HG02571 (cell line): ENCODE data around the gene MBP.
"Not testable (repeated sequence)": the region's sequence is repeated elsewhere in the genome, so short reads cannot be mapped to it uniquely, and the experiment has no call there.

Experiments used
- ATAC-seq: cut with Tn5 transposase; IDR thresholded peaks from one replicate; pipeline ENCODE4 v1.9.1; 2021; ENCODE audit warnings: mild to moderate bottlenecking, moderate library complexity; ENCODE audit not compliant: unreplicated experiment

The MBP gene

GRCh38 chr18:76980663-76981395, 151.8 kb downstream of the MBP start:
- no peak for ATAC-seq

GRCh38 chr18:76979906-76980305, 152.7 kb downstream of the MBP start:
- ATAC-seq, result no peak

GRCh38 chr18:76979111-76979751, 153.4 kb downstream of the MBP start:
- no peak for ATAC-seq

- no peak for ATAC-seq
Observed at GRCh38 chr18:76978616-76979015, 154.0 kb downstream of the MBP start.

- ATAC-seq, result no peak
Observed at GRCh38 chr18:76977684-76978232, 154.8 kb downstream of the MBP start.

DNA sequence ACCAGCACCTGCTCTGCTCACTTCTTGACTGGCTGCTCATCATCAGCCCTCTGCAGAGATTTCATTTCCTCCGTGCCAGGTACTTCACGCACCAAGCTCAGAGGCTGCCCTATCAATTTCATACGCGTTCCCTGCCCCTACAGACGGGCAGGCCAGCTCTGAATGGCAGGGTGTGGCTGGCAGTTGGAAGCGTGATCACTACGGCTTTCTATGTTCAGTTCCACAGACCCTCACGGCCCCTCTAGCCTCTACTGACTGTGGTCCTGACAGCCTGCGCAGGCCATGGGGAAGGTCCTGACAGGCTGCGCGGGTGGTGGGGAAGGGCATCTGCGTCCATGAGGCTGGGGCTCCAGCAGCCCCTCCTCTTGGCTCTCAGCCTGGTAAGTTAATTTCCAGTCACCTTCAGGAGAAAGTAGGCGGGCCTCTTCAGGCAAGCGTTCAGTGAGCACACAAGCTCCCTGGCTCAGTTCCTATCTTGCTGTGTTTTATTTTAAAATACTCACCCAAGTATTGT, 155.4 kb downstream of the MBP start:
- ATAC-seq, result no peak

DNA sequence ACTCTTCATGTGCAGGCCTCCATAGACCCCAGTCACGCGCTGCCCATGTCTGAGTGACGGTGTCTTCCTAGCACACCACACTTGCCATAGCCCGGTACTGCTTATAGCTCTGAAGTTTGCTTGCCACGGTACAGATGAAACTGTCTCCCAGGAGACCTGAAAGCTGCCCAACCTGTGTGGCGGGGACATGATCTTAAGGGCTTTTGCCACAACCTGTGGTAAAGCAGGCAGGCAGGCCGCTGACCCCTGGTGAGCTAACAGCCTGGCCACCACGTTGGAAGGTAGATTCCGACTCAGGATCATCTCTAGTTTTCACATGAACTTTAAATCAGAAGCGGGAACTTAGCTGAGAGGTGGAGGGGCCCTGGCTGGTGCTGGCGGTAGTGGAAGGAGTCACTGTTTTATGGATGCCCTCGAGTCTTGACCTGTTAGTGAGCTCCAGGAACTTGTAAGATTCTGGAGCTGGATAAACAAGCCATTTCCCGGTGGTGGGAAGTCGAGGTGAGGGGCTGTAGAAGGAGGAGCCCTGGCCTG, 156.9 kb downstream of the MBP start:
- no peak for ATAC-seq

GRCh38 chr18:76974386-76974785, 158.2 kb downstream of the MBP start:
- no peak for ATAC-seq

- ATAC-seq, result no peak
Observed at GRCh38 chr18:76973520-76974266, 158.9 kb downstream of the MBP start.

DNA sequence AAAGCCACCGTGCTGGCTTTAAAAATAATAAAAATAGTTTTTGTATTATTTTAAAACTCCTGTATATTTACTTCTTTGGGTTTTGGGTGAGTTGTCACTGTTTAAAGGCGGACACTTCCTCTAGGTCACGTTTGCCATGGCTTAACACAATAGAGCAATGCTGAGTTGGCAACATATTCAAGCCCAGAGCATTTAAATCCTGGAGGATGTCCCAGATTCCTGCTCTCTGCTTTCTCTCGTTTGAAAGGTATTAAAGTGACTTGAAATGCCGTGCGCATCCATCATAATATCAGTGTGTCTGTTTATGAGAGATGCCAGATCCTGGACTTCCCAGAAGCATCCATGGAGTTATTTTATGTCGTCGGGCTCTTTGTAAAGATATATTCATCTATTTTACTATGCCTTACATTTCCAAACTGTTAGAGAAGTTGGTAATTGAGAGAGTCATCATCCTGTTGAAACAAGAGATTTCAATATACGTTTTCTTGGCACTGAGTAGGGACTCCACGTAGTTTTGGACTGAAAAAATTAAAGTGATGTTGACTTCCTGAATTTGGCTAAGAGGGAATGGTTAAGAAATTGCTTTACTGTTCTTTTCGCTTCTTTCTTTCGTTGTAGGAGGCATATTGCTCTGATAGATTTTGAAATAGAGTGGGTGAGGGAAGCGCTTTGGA, 159.6 kb downstream of the MBP start:
- ATAC-seq, result no peak

DNA sequence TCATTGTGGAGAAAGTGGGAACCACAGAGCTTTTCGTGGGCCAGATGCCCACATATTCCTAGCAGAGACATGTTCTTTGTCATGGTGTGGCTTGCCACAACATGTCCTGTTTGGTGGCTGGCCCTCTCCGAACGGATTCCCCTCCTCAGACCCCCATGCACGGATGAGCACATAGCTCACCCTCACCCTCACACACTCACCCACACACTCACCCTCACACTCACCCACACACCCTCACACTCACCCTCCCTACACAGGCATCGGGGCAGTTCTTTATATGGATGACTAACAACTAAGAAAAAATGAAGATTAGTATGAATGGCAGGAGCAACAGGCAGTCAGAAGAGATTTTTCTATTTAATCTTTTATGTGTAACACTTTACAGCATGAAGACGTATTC, 160.3 kb downstream of the MBP start:
- ATAC-seq, result no peak

- no peak for ATAC-seq
Observed at GRCh38 chr18:76970770-76971559, 161.6 kb downstream of the MBP start.

DNA sequence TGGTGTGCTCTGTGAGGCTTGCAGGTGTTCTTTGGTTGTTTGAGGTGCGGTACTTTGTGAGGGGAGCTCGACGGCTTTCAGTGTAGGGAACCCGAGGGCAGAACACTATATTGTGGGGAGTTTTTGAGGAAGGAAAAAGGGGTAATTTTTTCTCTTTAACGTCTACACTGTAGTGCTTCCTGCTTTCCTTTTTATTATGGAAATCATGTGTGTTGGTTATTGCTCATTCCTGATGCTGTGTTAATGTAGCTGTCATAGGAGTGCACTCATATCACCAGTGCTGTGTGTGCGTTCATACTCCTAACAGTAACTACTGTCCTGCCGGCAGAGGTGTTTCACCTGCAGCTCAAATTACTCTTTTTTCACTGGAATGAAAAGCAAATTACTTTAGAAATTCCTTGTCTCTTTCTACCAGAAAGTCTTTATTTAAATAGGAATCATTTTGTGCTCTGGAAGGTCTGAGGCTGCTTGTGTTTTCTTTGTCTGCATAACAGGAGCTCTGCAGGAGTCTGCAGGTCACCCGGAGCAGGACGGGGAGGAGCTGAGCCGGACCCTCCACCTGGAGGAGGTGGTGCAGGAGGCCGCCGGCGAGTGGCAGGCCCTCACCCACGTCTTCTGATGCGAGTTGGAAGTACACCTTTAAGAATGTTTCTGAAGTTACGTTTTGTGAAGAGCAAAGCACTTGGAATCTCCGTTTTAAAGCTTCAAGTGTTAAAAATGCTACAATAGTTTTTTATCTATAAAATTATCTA, 164.7 kb downstream of the MBP start:
- no peak for ATAC-seq

- ATAC-seq, result not testable (repeated sequence)
Observed at GRCh38 chr18:76967299-76967698, 165.3 kb downstream of the MBP start.

DNA sequence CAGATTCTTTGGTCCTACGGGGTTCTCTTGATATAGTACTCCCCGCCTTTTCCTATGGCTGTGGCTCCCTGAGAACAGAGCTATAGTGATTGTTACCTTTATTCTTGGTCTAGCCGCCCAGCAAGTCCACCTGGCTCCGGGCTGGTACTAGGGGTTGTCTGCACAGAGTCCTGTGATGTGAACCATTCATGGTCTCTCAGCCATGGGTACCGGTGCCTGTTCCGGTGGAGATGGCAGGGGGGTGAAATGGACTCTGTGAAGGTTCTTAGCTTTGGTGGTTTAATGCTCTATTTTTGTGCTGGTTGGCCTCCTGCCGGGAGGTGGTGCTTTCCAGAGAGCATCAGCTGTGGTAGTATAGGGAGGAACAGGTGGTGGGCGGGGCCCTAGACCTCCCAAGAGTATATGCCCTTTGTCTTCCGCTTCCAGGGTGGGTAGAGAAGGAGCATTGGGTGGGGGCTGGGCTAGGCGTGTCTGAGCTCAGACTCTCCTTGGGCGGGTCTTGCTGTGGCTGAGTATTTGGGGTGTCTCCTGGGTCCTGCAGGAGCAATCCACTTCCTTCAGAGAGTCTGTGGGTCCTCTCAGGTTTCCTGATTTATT, 166.9 kb downstream of the MBP start:
- ATAC-seq, result peak; percentile 67

DNA sequence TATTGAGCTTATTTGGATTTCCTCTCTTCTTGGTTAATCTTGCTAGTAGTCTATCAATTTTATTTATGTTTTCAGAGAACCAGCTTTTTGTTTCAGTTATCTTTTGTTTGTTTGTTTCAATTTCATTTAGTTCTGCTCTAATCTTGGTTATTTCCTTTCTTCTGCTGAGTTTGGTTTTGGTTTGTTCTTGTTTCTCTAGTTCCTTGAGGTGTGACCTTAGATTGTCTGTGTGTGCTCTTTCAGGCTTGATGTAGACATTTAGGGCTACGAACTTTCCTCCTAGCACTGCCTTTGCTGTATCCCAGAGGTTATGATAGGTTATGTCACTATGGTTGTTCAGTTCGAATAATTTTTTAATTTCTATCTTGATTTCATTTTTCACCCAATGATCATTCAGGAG, 168.6 kb downstream of the MBP start:
- no peak for ATAC-seq

- no peak for ATAC-seq
Observed at GRCh38 chr18:76962851-76963250, 169.7 kb downstream of the MBP start.

DNA sequence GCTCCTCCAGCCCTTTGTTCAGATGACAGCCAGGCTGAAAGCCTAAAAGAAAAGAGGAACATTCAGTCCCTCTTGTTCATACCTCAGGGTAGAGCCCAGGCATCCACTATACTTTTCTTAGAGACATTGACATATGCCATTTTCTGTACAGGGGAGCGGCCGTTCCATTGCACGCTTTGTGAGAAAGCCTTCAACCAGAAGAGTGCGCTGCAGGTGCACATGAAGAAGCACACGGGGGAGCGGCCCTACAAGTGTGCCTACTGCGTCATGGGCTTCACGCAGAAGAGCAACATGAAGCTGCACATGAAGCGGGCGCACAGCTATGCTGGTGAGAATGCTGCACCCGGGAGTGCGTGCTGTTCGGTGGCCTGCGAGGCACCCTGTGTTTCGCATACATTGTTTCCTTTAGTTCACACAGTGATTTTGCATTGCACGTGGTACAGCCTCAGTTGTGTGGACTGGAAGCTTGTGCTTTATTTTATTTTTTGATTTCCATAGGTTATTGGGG, 172.0 kb downstream of the MBP start:
- ATAC-seq, result no peak

- ATAC-seq, result no peak
Observed at GRCh38 chr18:76959605-76960004, 173.0 kb downstream of the MBP start.
